ENCODE measurements around the gene PIK3R2.
"Not testable (repeated sequence)": the region's sequence is repeated elsewhere in the genome, so short reads cannot be mapped to it uniquely, and the experiment has no call there.

DNA sequence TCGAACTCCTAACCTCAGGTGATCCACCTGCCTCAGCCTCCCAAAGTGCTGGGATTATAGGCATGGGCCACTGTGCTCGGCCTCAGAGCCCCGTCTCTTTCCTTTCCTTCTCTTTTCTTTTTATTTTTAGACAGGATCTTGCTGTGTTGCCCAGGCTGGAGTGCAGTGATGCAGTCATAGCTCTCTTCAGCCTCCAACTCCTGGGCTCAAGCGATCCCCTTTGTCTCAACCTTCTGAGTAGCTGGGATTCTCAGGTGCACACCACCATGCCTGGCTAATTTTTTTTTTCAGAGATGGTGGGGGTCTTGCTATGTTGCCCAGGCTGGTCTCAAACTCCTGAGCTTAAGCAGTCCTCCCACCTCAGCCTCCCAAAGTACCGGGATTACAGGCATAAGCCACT lies 56.9 kb downstream of the PIK3R2 start:
- TF ChIP-seq, protein P1, sequence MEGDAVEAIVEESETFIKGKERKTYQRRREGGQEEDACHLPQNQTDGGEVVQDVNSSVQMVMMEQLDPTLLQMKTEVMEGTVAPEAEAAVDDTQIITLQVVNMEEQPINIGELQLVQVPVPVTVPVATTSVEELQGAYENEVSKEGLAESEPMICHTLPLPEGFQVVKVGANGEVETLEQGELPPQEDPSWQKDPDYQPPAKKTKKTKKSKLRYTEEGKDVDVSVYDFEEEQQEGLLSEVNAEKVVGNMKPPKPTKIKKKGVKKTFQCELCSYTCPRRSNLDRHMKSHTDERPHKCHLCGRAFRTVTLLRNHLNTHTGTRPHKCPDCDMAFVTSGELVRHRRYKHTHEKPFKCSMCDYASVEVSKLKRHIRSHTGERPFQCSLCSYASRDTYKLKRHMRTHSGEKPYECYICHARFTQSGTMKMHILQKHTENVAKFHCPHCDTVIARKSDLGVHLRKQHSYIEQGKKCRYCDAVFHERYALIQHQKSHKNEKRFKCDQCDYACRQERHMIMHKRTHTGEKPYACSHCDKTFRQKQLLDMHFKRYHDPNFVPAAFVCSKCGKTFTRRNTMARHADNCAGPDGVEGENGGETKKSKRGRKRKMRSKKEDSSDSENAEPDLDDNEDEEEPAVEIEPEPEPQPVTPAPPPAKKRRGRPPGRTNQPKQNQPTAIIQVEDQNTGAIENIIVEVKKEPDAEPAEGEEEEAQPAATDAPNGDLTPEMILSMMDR (IDR thresholded peaks at IDR 0.05), result not testable (repeated sequence)
- TF ChIP-seq POLR2A (IDR thresholded peaks at IDR 0.05), result not testable (repeated sequence)

All from body of pancreas (tissue), 4 donors.